GM18907 (cell line): Measurements from ENCODE around the gene RPL7L1.
A peak's percentile ranks its signal among the peaks of the same experiment; 100 is the strongest.

ENCODE experiments used
- ATAC-seq: cut with Tn5 transposase; IDR thresholded peaks from one replicate; pipeline ENCODE4 v1.9.1; 2021; ENCODE audit warnings: mild to moderate bottlenecking, moderate library complexity; ENCODE audit not compliant: unreplicated experiment

RPL7L1 gene

DNA sequence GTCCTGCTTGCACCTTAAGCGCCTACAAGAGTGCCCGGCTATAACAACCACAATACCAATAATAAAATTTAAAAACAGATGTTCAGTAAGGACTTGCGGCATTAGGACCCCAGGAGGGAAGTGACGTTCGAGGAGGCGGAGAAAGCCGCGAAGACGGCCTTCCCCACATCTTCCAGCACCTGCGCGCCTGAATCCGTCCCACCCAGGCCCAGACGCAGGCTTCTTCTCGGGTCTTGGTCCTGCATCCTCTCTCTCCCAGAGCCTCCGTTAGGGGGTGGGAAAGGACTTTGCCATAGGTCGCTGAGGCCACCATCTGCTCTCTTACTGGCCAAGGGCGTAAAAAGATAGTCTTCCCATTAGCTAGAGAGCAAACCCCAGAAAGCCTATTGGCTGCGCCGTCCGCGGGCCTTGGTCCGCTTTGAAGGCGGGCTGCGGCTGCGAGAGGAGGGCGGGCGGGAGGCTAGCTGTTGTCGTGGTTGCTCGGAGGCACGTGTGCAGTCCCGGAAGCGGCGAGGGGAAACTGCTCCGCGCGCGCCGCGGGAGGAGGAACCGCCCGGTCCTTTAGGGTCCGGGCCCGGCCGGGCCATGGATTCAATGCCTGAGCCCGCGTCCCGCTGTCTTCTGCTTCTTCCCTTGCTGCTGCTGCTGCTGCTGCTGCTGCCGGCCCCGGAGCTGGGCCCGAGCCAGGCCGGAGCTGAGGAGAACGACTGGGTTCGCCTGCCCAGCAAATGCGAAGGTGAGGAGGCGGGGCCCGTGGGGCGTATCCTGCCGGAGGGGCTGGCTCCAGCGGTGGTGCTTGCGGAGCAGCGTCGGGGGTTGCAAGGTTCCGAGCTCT is 49.8 kb downstream of the RPL7L1 start, which contains the start of gene CNPY3:
TSS of gene CNPY3 (plus strand) at position 495 of the 835 bp plus-strand sequence. CDS start at position 586, 91 bp downstream.
- peak; percentile 78 for ATAC-seq

GRCh38 chr6:42929821-42930360 is 50.5 kb downstream of the RPL7L1 start:
- peak; percentile 55 for ATAC-seq

GRCh38 chr6:42932412-42932811 is 53.0 kb downstream of the RPL7L1 start:
- no peak for ATAC-seq

- ATAC-seq = no peak
Measured at GRCh38 chr6:42933205-42933604, 53.8 kb downstream of the RPL7L1 start.

- ATAC-seq = no peak
Measured at GRCh38 chr6:42935322-42935721, 55.9 kb downstream of the RPL7L1 start.

- no peak for ATAC-seq
Measured at GRCh38 chr6:42936398-42936797, 57.0 kb downstream of the RPL7L1 start.

DNA sequence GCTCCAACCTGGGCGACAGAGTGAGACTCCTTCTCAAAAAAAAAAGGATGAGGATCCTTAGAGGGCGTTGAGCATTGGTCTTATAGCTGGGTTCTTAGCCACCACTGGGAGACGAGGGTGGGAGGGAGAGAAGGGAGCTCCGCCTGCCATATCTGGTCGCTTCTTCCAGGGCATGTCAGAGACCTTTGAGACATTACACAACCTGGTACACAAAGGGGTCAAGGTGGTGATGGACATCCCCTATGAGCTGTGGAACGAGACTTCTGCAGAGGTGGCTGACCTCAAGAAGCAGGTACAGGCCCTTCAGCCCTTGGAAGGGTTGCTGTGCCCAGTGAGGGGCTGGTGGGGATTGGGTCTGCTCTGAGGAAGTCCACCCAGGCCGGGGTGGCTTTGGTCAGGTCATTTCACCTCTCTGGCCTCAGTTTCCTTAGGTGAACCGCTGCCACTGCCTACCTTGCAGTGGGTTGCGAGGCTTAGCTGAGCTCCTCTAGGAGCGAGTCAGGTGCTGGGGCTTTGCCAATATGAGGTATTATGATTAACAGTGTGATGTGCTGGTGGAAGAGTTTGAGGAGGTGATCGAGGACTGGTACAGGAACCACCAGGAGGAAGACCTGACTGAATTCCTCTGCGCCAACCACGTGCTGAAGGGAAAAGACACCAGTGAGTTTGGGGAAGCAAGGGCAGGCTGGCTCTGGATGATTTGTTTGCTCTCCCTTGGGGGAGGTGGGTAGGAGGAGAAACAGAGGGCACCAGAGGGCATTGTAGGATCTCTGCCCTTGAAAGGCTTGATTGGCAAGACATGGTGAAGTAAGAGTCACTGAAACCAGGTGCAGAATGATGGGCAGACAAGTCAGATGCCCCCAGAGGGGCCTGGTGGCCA is 58.4 kb downstream of the RPL7L1 start:
- no peak for ATAC-seq

GRCh38 chr6:42938428-42938796 is 59.0 kb downstream of the RPL7L1 start:
- no peak for ATAC-seq

DNA sequence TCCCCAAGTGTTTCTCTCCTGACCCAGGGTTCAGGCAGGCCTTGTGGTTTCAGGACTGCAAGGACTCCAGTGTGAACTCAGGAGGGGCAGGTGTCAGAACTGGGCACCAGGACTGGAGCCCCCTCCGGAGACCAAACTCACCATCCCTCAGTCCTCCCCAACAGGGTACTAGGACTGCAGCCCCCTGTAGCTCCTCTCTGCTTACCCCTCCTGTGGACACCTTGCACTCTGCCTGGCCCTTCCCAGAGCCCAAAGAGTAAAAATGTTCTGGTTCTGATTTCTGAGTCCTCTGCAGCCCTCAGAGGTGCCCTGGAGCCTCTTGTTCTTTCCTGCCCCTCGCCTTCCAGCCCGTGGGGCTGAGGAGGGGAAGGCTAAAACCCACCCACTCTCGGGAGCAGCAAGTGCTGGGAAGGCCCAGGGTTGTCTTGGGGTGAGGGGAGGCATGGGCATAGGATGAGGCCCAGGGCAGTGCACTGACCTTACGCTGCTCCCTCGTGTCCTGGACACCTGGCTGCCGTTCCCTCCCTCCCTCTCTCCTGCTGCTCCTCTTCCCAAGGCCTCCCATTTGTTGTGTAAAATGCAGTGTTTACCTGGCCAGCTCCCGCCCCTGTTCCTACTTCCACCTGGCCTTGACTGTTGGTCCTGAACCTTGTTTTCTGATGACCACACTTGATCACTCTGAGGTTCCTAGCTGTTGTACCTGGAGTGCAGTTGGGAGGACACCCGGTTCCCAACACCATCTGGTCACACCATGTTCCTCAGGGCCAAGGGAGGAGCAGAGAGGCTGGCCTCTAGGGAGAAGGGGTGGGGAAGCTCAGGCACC is 59.8 kb downstream of the RPL7L1 start:
- no peak for ATAC-seq
